Vagina (tissue), 2 donors: ENCODE results near the gene KMT2B. TPM values are rescaled to one million over a fixed set of nuclear protein-coding genes. Genes with fewer than 3 reads are reported as not detected.

Source experiments
- DNase-seq, 2 donors: peaks; one replicate each; pipeline ENCODE4 v3.0.0-alpha.2; 2017; ENCODE audit errors: extremely low spot score in 2 of 2
- H3K27ac ChIP-seq: fragments of 200-600 bp; sonication (generic); one replicate; pipeline ENCODE4 v1.5.1; 2019
- H3K27me3 ChIP-seq: fragments of 200-600 bp; sonication (generic); one replicate; pipeline ENCODE4 v1.5.1; 2019
- H3K36me3 ChIP-seq, 2 donors: fragments of 200-600 bp; sonication (generic); one replicate each; pipeline ENCODE4 v1.5.1; 2017 to 2019
- H3K4me1 ChIP-seq: fragments of 200-600 bp; sonication (generic); one replicate; pipeline ENCODE4 v1.5.1; 2019
- H3K4me3 ChIP-seq, 2 donors: fragments of 200-600 bp; sonication (generic); 1 replicate in 1 of 2; 2 replicates in 1 of 2; pipeline ENCODE4 v1.5.1; 2016 to 2019
- H3K9me3 ChIP-seq: fragments of 200-600 bp; sonication (generic); one replicate; pipeline ENCODE4 v1.5.1; 2019
- CTCF ChIP-seq, 3 experiments: fragments of 450-650 bp in 2 of 3; fragments of 200-600 bp in 1 of 3; sonication (generic) in 1 of 3; IDR thresholded peaks; one replicate each; pipeline ENCODE4 v1.5.1; 2017 to 2019; ENCODE audit warnings: antibody characterized with exemption in 3 of 3, mild to moderate bottlenecking in 2 of 3, moderate library complexity in 2 of 3
- POLR2A ChIP-seq, 2 donors: fragments of 450-650 bp; IDR thresholded peaks; one replicate each; pipeline ENCODE4 v1.6.1; 2017; ENCODE audit warnings: antibody characterized with exemption in 2 of 2, mild to moderate bottlenecking in 2 of 2, moderate library complexity in 2 of 2
- POLR2AphosphoS5 ChIP-seq, 2 donors: sonication (generic); formaldehyde crosslinking; IDR thresholded peaks; one replicate each; pipeline ENCODE4 v1.9.0; 2017; ENCODE audit warnings: antibody characterized with exemption in 2 of 2, mild to moderate bottlenecking in 2 of 2, low read depth in 1 of 2; ENCODE audit not compliant: insufficient read depth in 1 of 2
- intact Hi-C: fragments of 100-400 bp; cut with DNase I; formaldehyde crosslinking; loops from one replicate; pipeline ENCODE4 v1.15.1; 2023
- total RNA-seq: library from RNA; depleted of rRNA; stranded (reverse); fragments of >200 nt; gene quantifications from one replicate; pipeline ENCODE4 v1.2.3, GENCODE V29; 2016

KMT2B gene
- total RNA-seq, 1 donor from 2014 or later, result 16.0 TPM

- Histone ChIP-seq H3K9me3 (no peaks in the 10 kb centered on the region), H3K27ac (no peak overlapping the region), H3K36me3 (peaks cover 0 to 4% of the 10 kb centered on the region in 2 donors), H3K27me3 (no peaks in the 10 kb centered on the region), H3K4me1 (no peaks in the 10 kb centered on the region), H3K4me3 (no peak overlapping the region)
- intact Hi-C loops, result no loop called here
- TF ChIP-seq CTCF (IDR thresholded peaks at IDR 0.05) (no peak), POLR2A (IDR thresholded peaks at IDR 0.05) (no peak), POLR2AphosphoS5 (IDR thresholded peaks at IDR 0.05; ENCODE audit: insufficient read depth in 1 of 2, low read depth in 1 of 2) (no peak)
- no peak for DNase-seq
Measured at GRCh38 chr19:35786299-35787160, 68.7 kb downstream of the KMT2B start.

- intact Hi-C loops, result no loop called here
- no peak for TF ChIP-seq CTCF (IDR thresholded peaks at IDR 0.05)
- no peak for TF ChIP-seq POLR2A (IDR thresholded peaks at IDR 0.05)
- no peak for TF ChIP-seq POLR2AphosphoS5 (IDR thresholded peaks at IDR 0.05; ENCODE audit: insufficient read depth in 1 of 2, low read depth in 1 of 2)
- Histone ChIP-seq H3K9me3 (no peaks in the 10 kb centered on the region), H3K4me1 (no peaks in the 10 kb centered on the region), H3K4me3 (no peak overlapping the region), H3K36me3 (peaks cover 0 to 1% of the 10 kb centered on the region in 2 donors), H3K27me3 (no peaks in the 10 kb centered on the region), H3K27ac (no peak overlapping the region)
- no peak for DNase-seq
Measured at GRCh38 chr19:35787227-35787799, 69.5 kb downstream of the KMT2B start.

Other genes with a start within 250 kb of the KMT2B start
- gene KRTDAP, start 227.5 kb upstream of the KMT2B start, total RNA-seq, result 687 TPM
- 237 TPM for gene DMKN, start 204.4 kb upstream of the KMT2B start, total RNA-seq
- 162 TPM for gene SBSN, start 189.7 kb upstream of the KMT2B start, total RNA-seq
- not detected for gene GAPDHS, start 184.5 kb upstream of the KMT2B start, total RNA-seq
- gene TMEM147, start 172.4 kb upstream of the KMT2B start, total RNA-seq, result 104 TPM
- not detected for gene ATP4A, start 154.3 kb upstream of the KMT2B start, total RNA-seq
- gene PMIS2, start 131.8 kb upstream of the KMT2B start, total RNA-seq, result not detected
- 11.0 TPM for gene HAUS5, start 105.3 kb upstream of the KMT2B start, total RNA-seq
- 54.3 TPM for gene RBM42, start 89.0 kb upstream of the KMT2B start, total RNA-seq
- gene ETV2, start 76.3 kb upstream of the KMT2B start, total RNA-seq, result not detected
- gene COX6B1, start 69.7 kb upstream of the KMT2B start, total RNA-seq, result 265 TPM
- 9.1 TPM for gene UPK1A, start 51.5 kb upstream of the KMT2B start, total RNA-seq
- gene ZBTB32, start 13.4 kb upstream of the KMT2B start, total RNA-seq, result not detected
- 7.4 TPM for gene IGFLR1, start 24.4 kb downstream of the KMT2B start, total RNA-seq
- 6.6 TPM for gene U2AF1L4, start 27.4 kb downstream of the KMT2B start, total RNA-seq
- gene PSENEN, start 27.6 kb downstream of the KMT2B start, total RNA-seq, result 28.2 TPM
- 11.3 TPM for gene LIN37, start 30.6 kb downstream of the KMT2B start, total RNA-seq
- gene HSPB6, start 39.0 kb downstream of the KMT2B start, total RNA-seq, result 238 TPM
- 13.8 TPM for gene PROSER3, start 40.2 kb downstream of the KMT2B start, total RNA-seq
- 35.4 TPM for gene ARHGAP33, start 57.6 kb downstream of the KMT2B start, total RNA-seq
- gene PRODH2, start 94.8 kb downstream of the KMT2B start, total RNA-seq, result not detected
- not detected for gene NPHS1, start 134.5 kb downstream of the KMT2B start, total RNA-seq
- gene KIRREL2, start 138.9 kb downstream of the KMT2B start, total RNA-seq, result not detected
- 1.5 TPM for gene APLP1, start 150.6 kb downstream of the KMT2B start, total RNA-seq
- gene NFKBID, start 182.5 kb downstream of the KMT2B start, total RNA-seq, result 15.7 TPM
- gene HCST, start 184.5 kb downstream of the KMT2B start, total RNA-seq, result 9.1 TPM
- 68.5 TPM for gene TYROBP, start 190.3 kb downstream of the KMT2B start, total RNA-seq
- 9.1 TPM for gene LRFN3, start 218.4 kb downstream of the KMT2B start, total RNA-seq